COLO668 (cell line): ENCODE measurements around the gene LANCL1.

Experiments used
- DNase-seq: peaks from one replicate; lab custom pipeline; 2025; ENCODE audit not compliant: unreplicated experiment; lab: John Stamatoyannopoulos, UW

LANCL1 gene, protein sequence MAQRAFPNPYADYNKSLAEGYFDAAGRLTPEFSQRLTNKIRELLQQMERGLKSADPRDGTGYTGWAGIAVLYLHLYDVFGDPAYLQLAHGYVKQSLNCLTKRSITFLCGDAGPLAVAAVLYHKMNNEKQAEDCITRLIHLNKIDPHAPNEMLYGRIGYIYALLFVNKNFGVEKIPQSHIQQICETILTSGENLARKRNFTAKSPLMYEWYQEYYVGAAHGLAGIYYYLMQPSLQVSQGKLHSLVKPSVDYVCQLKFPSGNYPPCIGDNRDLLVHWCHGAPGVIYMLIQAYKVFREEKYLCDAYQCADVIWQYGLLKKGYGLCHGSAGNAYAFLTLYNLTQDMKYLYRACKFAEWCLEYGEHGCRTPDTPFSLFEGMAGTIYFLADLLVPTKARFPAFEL

DNA sequence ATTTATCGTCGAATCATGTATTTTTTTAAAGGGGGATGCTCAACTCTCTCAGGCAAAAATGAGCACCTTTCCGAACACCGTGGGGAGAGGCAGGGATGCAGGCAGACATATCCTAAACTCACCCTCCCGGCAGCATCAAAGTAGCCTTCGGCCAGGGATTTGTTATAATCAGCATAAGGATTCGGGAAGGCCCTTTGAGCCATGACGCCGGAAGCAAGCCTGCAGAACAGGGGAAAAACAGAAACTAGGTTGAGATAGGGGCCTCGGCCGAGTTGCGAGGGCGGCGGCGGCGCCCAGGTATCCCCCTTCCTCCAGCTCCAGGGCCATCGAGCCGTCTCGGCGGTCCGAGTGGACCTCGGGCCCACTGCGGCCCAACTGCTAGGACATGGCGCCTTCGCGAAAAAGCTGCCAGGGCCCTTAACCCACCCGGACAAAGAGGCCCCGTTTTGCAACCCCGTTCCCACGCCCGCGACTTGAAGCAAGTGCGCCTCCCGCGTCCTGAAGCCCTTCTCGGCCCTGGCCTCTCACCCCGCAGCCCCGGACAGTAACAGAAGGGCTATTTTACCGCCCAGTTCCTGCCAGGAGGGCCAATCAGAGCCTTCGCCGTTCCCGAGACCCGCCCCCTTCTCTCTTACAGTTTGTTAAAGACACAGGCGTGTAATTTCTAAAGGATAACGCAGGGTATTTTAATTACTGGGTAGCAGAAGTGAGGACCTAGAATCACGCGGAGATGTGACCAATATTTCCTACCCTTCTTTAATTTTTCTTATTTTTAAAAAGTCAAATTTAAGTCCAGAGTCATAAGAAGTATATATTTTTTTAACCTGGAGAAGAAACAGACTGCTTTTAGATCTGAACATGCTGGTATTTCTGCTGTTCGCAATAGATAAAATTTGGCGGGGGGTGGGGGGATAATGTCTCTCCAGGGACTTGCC is at the start of gene LANCL1:
Gene LANCL1 (minus strand): TSS at position 566 of the 935 bp plus-strand sequence. CDS start 363 bp downstream, at position 203.
- peak; percentile 85 for DNase-seq

DNA sequence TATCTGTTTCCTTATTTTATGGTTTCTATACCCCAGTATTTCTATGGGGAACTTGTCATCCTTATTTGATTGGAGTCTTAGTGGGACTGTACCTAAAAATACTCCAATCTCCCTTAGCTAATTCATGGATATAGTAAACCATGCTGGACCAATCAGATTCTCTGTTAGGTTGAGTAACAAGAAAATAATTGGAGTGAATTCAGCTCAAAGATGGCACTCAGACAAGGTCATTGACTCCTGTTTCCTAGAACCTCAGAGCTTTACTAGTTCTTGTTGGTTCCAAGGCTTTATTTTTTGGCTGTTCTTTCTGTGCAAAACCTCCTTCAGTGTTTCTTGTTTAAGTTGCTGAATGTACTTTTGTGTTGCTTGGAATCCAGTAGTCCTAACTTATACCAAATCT is 48.0 kb upstream of the LANCL1 start:
- DNase-seq: no peak

DNA sequence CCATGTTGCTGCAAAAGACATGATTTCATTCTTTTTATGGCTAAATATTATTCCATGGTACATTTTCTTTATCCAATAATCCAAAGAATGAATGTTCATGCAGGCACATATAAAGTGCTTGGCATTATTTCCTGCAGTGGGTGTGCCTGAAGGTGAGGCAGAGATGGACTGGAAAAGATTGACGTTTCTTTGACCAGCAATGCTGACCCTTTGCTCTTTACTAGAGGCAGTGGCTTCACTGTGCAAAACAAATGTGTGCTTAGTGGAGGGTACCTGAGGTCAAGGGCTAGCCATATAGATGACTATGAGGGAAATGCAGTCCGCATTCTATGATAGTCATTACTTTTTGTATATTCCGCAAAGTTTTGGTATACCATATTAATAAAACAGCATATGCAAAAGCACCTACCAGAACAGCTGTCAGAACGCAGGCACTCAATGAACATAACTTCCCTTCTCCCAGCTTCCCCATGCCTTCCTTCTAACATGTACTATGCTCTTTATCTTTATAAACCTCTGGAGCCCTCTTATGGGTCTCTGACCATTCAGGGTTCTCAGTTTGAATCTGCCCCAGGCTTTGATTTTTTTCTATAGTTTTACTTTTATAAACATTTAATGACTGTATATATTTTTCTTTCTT is 47.2 kb upstream of the LANCL1 start:
- DNase-seq: no peak

DNA sequence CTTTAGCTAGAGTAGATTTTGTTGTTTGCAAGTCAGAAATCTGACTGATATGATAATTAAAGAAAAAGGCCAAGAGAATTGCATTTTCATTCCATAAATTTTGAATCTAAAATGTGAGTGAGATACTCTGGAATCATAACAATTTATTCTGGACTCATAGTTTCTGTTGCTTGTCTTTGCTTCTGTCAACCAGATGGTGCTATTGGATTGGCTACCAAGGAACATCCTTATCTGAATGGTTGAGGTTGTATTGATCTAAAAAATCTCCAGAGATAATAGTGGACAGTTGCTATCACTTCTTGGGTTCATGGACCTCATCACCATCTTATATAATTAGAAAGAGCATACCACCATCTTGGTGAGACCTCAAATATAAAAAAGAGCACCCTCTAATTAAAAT is 45.8 kb upstream of the LANCL1 start:
- no peak for DNase-seq

DNA sequence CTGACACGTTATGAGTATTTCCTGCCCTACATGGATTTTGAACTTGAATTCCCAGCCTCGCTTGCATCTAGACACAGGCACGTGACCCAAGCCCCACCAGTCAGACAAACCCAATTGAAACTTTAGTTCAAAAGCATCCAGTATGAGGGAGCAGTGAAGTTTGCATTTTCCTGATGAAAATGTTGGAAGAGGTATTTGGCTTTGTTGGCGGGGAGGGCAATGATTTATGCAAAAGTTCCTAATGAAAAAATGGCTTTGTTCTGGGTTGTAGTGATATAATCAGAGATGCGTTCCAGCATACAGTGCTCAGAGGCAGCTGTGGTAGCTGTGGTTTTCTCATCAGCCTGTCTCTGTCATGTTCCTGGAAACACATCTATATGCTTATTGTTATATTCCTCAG is 43.0 kb upstream of the LANCL1 start:
- DNase-seq: no peak

DNA sequence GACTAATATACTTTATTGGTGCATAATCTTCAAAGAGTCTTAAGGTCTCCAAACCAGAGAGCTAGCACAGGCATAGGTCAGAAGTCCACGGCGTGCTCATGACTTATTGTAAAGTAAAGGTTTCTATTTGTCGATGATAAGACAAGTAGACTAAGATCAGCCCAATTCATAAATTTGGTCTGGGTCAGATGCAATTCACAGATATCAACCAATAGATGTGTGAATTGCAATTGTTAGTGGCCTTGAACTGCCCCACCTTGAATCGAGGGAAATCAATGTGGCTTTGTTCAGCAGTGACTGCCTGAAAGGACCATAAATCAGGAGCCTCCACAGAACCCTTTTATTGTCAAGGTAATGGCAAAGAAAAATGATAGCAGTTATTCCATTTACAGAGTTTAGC is 40.7 kb upstream of the LANCL1 start:
- DNase-seq: no peak

DNA sequence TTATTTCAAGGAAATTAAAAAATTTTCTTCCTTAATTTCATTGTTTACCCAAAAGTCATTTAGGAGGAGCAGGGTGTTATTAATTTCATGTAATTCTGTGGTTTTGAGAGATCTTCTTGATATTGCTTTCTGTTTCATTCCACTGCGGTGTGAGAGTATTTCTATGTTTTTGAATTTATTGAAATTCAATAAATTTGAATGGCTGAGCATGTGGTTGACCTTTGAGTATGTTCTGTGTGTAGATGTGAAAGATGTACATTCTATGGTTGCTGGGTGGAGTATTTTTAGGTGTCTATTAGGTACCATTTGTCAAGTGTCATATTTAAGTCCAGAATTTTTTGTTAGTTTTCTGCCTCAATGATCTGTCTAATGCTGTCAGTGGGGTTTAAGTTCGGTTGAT is 39.4 kb upstream of the LANCL1 start:
- DNase-seq: no peak

DNA sequence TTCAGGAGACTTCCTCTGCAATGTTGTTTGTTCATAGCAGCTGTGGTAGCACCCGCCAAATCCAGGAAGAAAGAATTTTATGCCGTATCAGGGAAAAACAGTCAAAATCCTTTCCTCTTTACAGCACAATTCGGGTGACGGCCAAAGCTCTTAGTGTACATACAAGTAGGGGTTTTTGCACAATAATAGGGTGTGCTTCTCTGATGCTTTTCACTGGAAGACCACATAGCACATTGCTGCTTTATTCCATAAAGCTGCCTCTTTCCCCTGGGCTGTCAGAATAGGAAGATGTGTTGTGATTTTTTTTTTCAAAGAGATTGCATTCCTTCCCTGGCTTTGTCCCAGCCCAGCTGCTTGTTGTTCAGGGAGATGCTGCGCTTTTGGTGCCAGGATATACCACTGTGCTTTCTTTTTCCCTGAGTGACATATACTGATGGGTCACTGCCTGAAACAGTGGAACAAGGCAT is 27.2 kb upstream of the LANCL1 start:
- DNase-seq: no peak

DNA sequence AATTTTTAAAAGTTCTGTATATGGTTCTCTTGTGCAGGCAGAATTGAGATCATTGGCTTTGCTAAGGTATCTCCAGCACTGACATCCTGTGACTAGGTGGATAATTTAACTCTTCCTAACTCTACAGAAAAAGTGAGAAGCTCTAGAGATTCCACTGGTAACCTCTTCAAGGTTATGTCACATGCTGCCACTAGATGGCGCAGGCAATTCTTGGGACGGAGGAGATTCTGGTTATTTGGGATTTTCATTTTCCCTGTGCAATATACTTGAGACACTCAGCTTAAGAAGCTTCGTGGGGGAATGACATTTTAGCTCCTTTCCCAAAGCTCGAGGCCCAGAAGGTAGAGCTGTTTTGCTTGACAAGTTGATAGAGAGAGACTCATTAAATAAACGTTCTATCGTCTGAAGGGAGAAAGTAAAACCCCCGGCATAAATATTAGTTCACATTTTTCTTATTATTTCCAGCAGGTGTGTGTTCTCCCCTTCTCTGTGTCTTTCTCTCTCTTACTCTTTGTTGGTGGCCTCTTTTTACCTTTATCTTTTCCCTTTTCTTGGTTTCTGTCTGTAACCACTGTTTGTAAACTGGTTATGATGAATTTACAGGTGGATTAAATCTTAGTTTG is 26.6 kb upstream of the LANCL1 start:
- DNase-seq: peak; percentile 32

DNA sequence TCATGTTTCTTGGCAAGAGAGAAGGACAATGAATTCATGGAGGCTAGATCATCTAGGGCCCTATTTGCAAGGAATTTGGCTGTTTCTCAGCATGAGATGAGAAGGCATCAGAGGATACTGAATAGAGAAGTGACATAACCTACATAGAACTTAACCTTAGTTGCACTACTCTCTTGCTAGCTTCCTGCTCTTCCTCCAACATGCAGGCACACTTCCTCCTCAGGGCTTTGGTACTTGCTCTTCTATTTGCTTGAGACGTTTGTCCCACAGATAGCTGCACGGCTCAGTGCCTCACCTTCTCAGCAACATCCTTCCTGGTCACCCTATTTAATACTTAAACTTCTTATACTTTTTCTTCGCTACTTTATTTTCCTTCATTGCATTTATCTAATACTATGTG is 20.0 kb upstream of the LANCL1 start:
- no peak for DNase-seq

DNA sequence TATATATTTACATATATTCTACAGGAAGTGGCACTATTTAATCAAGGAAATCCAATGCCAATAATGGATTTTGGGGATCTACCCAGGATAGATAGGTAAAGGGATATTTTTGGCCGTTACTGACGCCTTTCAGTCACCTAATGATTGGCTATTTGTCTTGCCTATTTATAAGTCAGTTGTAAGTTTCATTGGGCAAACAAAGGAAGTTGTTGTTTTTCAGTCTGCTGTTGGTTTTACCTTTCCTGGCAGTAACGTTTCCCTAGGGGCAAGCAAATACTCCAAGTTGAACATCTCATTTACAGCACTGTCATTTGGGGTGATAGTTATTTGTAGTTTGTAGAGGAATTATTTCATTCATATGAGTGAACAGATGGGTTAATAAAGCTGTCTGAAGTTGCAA is 17.0 kb upstream of the LANCL1 start:
- DNase-seq: no peak

DNA sequence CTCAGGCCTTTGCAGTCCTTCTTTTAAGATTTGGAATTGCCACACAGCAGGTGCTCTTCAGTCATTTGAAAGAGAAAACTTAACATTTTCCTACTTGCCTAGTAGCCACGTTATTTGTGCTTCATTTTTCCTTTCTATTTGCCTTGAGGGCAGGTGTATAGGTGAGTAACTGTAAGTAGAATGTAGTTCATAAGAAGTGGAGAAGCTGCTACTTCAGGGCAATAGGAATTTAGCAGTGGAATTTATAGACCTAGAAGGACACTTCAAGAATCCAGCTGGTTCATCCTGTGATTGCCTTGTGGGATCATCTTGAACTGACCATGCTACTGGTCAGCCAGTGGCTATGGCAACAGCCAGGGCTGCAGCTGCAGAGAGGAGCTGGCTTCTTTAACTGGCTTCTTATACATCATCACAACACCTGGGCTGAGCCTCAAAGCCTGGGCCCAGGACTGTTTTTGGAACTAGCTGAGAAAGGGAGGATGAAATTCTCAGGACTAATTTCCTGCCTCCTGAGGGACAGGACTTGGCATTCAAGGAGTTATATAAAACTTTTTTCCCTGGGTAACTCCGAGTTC is 5.1 kb upstream of the LANCL1 start:
- no peak for DNase-seq

DNA sequence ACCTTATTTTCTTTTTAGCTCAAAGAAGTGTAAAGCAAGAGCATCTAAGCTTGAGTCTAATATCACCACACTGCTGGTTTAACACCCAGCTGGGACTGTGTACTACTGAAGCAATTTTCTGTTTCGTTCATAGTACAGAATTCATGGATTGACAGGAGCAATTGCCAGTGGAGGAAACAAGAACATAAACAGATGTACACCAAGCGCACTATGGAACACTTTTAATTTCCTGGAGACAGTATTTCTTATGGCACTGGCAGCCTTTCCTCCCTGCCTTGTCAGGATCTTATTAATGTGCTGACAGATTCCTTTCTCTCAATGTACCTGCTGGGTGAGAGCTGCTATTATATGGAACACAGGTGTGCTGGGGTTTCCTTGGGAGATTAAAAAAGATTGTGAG is 4.2 kb upstream of the LANCL1 start:
- DNase-seq: no peak

DNA sequence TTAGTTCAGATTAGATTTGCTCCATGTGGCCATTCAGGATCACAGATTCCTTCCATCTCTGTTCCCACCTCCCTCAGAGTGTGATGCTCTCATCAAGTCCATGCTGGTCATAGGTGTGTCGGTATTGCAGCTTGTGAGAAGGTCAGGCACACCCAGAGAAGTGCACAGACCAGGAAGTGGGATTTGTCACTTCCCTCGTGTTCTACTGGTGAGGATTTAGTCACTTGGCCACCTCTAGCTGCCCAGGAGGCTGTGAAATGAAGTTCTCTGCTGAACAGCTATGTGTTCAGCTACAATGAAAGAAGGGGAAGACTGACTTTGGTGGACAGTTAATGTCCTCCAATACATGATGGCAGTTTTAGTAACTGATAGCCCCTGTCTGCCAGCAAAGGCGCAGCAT is 3.5 kb upstream of the LANCL1 start:
- DNase-seq: no peak

DNA sequence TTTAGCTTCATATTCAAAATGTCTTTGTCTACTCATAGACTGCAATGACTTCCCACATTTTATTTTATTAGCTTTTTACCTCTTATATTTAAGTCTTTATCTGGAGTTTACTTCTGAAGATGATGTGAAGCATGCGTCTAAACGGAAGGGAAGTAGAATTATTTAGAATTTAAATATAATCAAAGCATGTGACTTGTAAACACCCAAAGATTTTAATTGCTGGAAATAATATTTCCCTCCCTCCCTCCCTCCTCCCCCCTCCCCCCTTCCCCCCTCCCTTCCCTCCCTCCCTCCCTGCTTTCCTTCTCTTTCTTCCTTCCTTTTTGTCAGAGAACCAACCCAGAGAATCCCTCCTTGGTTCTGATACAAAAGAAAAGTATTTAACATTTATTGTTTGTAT is 2.1 kb upstream of the LANCL1 start:
- no peak for DNase-seq

DNA sequence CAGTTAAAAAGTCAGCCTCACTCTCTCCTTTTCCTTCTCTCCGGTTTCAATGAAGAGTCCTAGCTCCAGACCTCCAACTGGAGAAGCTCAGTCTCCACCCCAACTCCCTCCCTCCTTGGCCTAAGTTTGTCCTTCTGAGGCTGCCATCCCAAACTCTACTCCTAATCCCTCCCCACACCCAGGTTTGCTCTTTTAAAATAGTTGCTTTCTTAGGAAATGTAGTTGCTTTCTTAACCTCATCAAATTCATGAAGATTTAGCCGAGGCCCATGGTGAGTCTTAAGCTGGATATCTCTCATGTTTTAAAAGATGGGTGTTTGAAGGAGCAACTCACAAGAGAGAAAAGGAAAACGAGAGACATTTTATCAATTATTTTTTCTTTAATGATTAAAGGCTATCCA is 937 bp upstream of the LANCL1 start:
- DNase-seq: no peak

DNA sequence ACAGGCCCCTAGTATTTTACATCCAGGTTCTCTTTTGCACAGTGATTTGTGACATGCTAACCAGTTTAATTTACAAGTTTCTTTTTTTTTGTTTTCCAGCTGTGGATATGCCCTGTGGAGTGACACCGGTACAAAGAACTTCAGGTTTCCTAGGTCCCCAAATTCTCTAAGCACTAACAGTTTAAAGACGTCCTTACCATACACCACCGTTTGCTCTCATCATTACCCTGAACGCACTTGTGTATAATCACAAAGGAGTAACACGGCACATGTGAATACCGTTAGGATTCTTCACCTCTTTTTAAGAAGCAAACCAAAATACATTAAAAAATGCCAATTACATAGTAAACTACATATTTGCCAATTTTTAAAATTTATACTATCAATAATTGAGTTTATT is 853 bp downstream of the LANCL1 start:
- no peak for DNase-seq

DNA sequence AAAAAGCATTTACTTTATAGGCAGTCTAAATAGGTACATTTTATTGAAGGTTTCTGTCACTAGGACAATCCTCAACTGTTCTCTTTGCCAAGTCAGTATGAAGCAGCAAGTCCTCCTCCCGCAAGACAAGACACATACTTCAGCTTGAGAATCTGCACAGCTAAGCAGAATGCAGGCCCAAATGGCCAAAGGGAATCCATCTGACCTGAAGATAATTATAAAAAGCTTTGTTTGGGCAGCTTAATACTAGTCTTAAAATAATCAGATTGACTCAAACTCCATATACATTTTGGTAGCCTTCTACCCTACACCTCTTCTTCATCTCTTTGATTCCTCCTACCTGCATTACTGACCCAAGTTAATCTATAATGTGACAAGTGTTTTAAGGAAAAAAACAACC is 1.8 kb downstream of the LANCL1 start:
- no peak for DNase-seq

DNA sequence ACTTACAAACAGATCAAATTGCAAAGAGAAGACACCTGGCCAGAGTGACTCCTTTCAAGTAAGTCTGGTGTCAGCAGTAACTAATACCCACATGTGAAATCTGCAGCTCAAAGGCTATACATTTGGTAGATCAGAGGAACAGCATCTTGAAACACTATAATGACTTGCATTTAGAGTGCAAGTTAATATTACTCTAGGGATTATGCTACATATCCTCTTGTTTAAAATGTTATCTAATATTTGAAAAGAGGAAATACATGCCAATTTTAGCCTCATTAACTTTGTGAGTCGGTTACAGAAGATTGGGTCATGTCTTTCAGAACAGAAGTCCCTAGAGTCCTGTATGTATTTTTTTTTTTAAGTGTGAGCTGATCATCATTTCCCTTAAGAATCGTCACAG is 15.2 kb downstream of the LANCL1 start:
- DNase-seq: no peak

DNA sequence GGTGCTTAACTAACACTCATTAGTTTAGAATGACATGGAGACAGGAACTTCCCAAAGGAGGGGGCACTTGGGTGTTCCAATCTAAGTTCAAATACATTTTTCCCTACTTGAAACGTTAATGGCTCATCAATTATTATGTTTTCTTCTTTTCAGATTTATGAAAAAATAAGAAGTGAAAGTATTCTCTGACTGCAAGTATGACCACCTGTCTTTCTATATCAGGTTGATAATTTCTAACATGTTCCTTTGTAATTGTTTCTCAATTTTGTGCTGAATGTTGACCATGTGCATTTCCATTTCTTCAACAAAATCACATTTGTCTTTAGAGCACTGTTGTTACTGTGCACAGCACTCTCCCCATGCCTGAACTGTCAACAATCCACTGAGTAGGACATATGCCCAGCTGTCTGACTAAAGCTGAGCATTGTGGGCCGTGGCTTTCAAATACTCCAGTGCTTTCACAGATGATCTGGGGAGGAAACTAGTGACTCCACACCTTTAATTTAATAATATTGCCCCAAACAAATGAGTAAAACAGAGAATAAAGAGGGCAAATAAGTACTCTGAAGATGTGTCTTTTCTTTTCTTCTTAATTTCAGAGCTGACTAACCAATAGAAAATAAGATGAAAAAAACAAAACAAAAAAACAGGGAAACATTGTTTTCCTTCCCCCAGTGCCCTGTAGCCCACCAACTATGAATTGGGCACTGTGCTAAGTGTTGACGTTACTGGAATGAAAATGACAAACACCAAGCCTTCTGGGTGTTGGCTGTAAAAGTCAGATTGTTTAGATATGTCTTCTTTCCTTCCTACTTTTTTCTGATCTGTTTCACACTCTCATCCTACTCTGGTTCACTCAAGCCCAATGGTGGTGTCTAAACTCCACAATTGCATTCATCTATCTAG is 16.0 kb downstream of the LANCL1 start:
- no peak for DNase-seq
